GM21619 (cell line): ENCODE results near the gene SESTD1.
"Not testable (repeated sequence)": the region's sequence is repeated elsewhere in the genome, so short reads cannot be mapped to it uniquely, and the experiment has no call there.

Experiments used
- ATAC-seq: cut with Tn5 transposase; IDR thresholded peaks from one replicate; pipeline ENCODE4 v1.9.1; 2021; ENCODE audit not compliant: unreplicated experiment

The SESTD1 gene

GRCh38 chr2:179124282-179124681 lies 140.3 kb downstream of the SESTD1 start:
- ATAC-seq, result no peak

DNA sequence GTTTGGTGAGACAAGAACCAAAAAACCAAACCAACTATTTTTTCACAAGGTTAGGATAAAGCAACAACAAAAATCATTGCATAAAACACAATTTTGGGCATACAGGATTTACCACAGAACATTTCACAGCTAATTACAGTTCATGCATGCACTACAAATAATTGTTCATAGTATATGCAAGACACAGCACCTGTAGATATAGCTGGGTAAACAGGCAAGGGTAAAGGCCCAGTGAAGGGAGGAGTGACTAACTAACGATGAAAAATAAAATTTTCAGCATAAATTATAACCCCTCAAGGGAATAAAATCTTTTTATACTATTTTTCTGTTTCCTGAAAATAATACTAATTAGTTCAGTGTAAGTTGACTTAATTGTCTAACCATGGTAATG lies 141.4 kb downstream of the SESTD1 start:
- no peak for ATAC-seq

- ATAC-seq, result no peak
These were observed 156.9 kb downstream of the SESTD1 start for GRCh38 chr2:179107737-179108136.

GRCh38 chr2:179106676-179107428 lies 157.8 kb downstream of the SESTD1 start:
- peak; percentile 64 for ATAC-seq

GRCh38 chr2:179106342-179106675 lies 158.3 kb downstream of the SESTD1 start:
- ATAC-seq, result no peak

DNA sequence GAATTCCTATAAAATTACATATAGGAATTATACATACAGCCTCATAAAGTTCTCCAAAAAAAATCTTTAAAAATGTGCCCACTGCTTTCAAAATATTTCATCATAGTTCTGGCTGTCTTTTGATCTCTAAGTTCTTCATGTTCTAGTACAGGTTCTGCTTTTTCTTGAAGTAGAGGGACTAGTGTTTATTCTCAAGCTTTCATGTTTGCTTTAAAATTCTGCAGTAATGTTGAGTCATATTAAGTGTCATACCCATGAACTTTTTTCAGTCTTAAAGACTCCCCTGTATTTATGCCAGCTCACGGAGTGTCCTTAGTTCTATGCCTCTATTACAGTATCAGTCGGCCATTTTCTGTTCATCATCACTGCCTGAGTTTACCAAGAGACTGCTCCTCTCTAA lies 159.9 kb downstream of the SESTD1 start:
- no peak for ATAC-seq

- no peak for ATAC-seq
These were observed 166.4 kb downstream of the SESTD1 start for GRCh38 chr2:179098080-179098689.

- no peak for ATAC-seq
These were observed 167.5 kb downstream of the SESTD1 start for GRCh38 chr2:179097131-179097530.

DNA sequence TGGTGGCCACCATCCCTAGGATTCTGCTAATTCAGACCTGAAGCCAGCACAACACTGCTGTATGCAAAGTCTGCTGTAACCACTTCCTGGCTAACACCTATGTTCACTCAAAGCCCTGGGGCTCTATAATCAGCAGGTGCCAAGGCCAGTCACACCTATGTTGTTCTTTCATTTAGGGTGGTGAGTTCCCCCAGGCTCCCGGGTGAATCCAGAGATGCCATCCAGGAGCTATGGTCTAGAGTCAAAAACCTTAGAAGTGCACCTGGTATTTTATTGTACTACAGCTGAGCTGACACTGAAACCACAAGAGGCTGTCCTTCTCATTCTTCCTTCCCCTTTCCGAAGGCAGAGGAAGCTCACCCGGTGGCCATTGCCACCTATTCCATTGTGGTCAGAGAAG lies 168.5 kb downstream of the SESTD1 start:
- ATAC-seq, result peak; percentile 97

DNA sequence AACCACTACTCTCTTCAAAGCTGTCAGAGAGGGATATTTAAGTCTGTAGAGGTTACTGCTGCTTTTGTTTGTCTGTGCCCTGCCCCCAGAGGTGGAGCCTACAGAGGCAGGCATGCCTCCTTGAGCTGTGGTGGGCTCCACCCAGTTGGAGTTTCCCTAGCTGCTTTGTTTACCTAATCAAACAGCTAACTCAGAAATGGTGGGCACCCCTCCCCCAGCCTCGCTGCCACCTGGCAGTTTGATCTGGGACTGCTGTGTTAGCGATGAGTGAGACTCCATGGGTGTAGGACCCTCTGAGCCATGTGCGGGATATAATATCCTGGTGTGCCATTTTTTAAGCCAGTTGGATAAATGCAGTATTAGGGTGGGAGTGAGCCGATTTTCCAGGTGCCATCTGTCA lies 171.7 kb downstream of the SESTD1 start:
- ATAC-seq, result not testable (repeated sequence)

DNA sequence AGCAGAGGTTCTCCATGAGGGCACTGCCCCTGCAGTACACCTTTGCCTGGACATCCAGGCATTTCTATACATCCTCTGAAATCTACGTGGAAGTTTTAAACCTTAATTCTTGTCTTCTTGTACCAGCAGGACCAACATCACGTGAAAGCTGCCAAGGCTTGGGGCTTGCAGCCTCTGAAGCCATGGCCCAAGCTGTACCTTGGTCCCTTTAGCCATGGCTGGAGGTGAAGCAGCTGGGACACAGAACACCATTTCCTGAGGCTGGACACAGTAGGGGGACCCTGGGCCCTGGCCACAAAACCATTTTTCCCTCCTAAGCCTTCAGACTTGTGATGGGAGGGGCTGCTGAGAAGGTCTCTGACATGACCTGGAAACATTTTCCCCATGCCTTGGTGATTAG lies 181.9 kb downstream of the SESTD1 start:
- ATAC-seq, result no peak

- no peak for ATAC-seq
These were observed 182.7 kb downstream of the SESTD1 start for GRCh38 chr2:179081954-179082353.

DNA sequence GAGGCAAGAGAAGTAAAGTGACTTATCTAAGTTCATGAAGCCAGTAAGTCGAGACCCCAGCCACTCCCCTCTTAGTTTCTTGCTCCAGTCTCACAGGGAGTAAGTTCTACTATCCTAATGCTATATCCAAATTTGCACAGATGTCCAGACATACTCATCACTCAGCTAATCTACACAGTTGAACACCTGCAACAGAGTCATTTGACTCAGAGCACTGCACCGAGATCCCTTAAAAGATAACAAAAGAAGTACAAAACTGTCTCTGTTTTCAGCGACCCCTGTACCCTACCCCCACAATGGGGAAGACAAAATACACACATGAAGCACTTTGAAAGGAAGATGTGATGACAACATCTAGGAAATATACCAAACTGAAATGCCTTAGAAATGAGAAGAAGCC lies 192.1 kb downstream of the SESTD1 start:
- no peak for ATAC-seq

- no peak for ATAC-seq
These were observed 192.7 kb downstream of the SESTD1 start for GRCh38 chr2:179071810-179072355.

- no peak for ATAC-seq
These were observed 193.7 kb downstream of the SESTD1 start for GRCh38 chr2:179070895-179071294.

DNA sequence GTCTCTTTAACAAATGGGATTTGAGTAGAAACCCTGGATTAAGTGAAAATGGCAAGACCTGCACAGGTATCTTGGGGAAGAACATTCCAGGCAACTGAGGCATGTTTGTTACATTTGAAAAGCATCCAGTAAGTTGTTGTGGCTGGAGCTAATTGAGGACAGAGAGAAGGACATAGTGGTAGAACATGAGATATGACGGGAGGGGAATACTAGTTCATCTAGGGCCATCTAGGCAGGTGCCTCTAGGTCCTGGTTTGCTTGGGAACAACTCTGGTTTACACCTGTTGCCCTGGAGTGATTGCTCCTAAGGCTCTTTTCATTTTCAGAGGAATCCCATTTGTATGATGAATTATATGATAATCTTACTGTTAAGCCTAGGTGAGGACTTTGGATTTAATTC lies 194.9 kb downstream of the SESTD1 start:
- no peak for ATAC-seq

GRCh38 chr2:179068991-179069643 lies 195.5 kb downstream of the SESTD1 start:
- no peak for ATAC-seq

- ATAC-seq, result peak; percentile 64
These were observed 205.5 kb downstream of the SESTD1 start for GRCh38 chr2:179059026-179059700.

- ATAC-seq, result no peak
These were observed 206.9 kb downstream of the SESTD1 start for GRCh38 chr2:179057737-179058136.

DNA sequence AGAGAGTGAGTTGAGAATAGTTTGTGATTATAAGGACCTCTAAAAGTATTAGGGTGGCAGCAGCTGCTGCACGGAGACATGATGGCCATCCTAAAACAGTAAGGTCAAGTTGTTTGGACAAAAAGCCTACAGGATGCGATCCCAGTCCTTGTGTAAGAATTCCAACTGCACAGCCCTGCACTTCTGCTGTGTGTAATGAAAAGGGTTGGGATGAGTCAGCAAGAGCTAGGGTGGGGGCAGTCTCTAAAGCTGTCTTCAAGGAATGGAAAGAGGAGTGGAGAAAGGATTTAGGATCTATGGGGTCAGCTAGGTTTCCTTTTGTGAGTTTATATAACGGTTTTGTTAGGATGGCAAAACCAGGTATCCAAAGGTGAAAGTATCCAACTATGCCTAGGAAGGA lies 211.1 kb downstream of the SESTD1 start:
- not testable (repeated sequence) for ATAC-seq
